ENCODE results near the gene RASAL1.

Gene RASAL1

GRCh38 chr12:113112043-113112899 is 23.3 kb downstream of the RASAL1 start:
- H3K9ac ChIP-seq (ENCODE audit: low read length): no peak overlapping the region
- no peaks in the 10 kb centered on the region for H3K4me1 ChIP-seq (ENCODE audit: low read length)
- TF ChIP-seq, protein P1, sequence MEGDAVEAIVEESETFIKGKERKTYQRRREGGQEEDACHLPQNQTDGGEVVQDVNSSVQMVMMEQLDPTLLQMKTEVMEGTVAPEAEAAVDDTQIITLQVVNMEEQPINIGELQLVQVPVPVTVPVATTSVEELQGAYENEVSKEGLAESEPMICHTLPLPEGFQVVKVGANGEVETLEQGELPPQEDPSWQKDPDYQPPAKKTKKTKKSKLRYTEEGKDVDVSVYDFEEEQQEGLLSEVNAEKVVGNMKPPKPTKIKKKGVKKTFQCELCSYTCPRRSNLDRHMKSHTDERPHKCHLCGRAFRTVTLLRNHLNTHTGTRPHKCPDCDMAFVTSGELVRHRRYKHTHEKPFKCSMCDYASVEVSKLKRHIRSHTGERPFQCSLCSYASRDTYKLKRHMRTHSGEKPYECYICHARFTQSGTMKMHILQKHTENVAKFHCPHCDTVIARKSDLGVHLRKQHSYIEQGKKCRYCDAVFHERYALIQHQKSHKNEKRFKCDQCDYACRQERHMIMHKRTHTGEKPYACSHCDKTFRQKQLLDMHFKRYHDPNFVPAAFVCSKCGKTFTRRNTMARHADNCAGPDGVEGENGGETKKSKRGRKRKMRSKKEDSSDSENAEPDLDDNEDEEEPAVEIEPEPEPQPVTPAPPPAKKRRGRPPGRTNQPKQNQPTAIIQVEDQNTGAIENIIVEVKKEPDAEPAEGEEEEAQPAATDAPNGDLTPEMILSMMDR (IDR thresholded peaks at IDR 0.05; ENCODE audit: low read depth, low read length): no peak
- TF ChIP-seq EZH2phosphoT487 (IDR thresholded peaks at IDR 0.05; ENCODE audit: low read depth): no peak
- H3K4me2 ChIP-seq (ENCODE audit: low read length): no peak overlapping the region
- no peaks in the 10 kb centered on the region for H3K36me3 ChIP-seq (replicated peaks; ENCODE audit: low read depth, low read length)
- no peak overlapping the region for H3K4me3 ChIP-seq (ENCODE audit: low read length)
- no peaks in the 10 kb centered on the region for H3K79me2 ChIP-seq (ENCODE audit: low read length)
- no peak overlapping the region for H2AFZ ChIP-seq (ENCODE audit: low read depth, low read length)
- H3K9me3 ChIP-seq (ENCODE audit: insufficient read depth, low read length): no peaks in the 10 kb centered on the region
- no peaks in the 10 kb centered on the region for H4K20me1 ChIP-seq (ENCODE audit: insufficient read depth, low read length)
- no peak overlapping the region for H3K27ac ChIP-seq (ENCODE audit: low read length)
- H3K27me3 ChIP-seq (ENCODE audit: low read depth, low read length): no peaks in the 10 kb centered on the region

- Histone ChIP-seq H3K9me3 (ENCODE audit: insufficient read depth, low read length) (no peaks in the 10 kb centered on the region), H3K4me1 (ENCODE audit: low read length) (no peaks in the 10 kb centered on the region), H4K20me1 (ENCODE audit: insufficient read depth, low read length) (no peaks in the 10 kb centered on the region), H3K79me2 (ENCODE audit: low read length) (no peaks in the 10 kb centered on the region), H3K9ac (ENCODE audit: low read length) (no peak overlapping the region), H3K4me3 (ENCODE audit: low read length) (no peak overlapping the region), H2AFZ (ENCODE audit: low read depth, low read length) (no peak overlapping the region), H3K36me3 (replicated peaks; ENCODE audit: low read depth, low read length) (no peaks in the 10 kb centered on the region), H3K4me2 (ENCODE audit: low read length) (no peak overlapping the region), H3K27me3 (ENCODE audit: low read depth, low read length) (no peaks in the 10 kb centered on the region), H3K27ac (ENCODE audit: low read length) (no peak overlapping the region)
- TF ChIP-seq, protein P1 (IDR thresholded peaks at IDR 0.05; ENCODE audit: low read depth, low read length): no peak
- TF ChIP-seq EZH2phosphoT487 (IDR thresholded peaks at IDR 0.05; ENCODE audit: low read depth): no peak
Observed at GRCh38 chr12:113111247-113111646, 24.3 kb downstream of the RASAL1 start.

DNA sequence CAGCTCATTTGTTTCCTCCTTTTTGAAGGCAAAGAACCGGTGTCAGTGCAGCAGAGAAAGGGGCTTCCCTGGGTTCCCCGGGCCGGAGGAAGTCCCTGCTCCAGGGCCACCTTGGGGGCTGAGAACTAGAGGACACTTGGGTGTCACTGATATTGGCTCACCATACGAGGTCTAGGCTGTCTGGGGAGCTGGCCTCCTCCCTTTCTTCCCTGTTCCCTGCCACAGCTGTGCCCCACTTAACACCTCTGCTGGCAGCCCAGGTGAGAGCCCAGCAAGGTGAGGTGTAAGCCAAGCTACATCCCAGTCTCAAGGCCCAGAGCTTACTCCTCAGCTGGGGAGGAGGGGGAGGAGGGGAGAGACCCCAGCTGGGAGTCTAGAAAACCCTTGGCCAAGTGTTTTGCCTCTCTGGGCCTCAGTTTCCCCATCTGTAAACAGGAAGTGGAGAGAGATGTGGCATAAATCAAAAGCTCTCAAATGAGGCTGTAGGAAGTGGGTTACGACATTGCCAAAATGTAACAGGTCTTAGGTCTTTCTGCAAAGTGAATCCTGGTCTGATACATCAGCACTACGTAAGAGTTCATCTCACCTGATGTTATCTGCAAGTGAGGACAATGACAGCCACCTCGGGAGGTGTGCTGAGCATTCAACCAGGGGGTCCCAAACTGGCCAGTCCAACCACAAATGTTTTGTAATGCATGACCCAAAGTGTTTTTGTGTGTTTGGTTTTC is 25.5 kb downstream of the RASAL1 start:
- no peaks in the 10 kb centered on the region for H4K20me1 ChIP-seq (ENCODE audit: insufficient read depth, low read length)
- no peak overlapping the region for H3K4me2 ChIP-seq (ENCODE audit: low read length)
- no peaks in the 10 kb centered on the region for H3K79me2 ChIP-seq (ENCODE audit: low read length)
- no peak overlapping the region for H2AFZ ChIP-seq (ENCODE audit: low read depth, low read length)
- no peak for TF ChIP-seq EZH2phosphoT487 (IDR thresholded peaks at IDR 0.05; ENCODE audit: low read depth)
- H3K27me3 ChIP-seq (ENCODE audit: low read depth, low read length): no peaks in the 10 kb centered on the region
- no peaks in the 10 kb centered on the region for H3K36me3 ChIP-seq (replicated peaks; ENCODE audit: low read depth, low read length)
- H3K4me3 ChIP-seq (ENCODE audit: low read length): no peak overlapping the region
- H3K4me1 ChIP-seq (ENCODE audit: low read length): no peaks in the 10 kb centered on the region
- no peaks in the 10 kb centered on the region for H3K9me3 ChIP-seq (ENCODE audit: insufficient read depth, low read length)
- H3K27ac ChIP-seq (ENCODE audit: low read length): no peak overlapping the region
- no peak overlapping the region for H3K9ac ChIP-seq (ENCODE audit: low read length)

GRCh38 chr12:113109360-113109759 is 26.2 kb downstream of the RASAL1 start:
- Histone ChIP-seq H3K27ac (ENCODE audit: low read length) (no peak overlapping the region), H3K9ac (ENCODE audit: low read length) (no peak overlapping the region), H3K4me2 (ENCODE audit: low read length) (no peak overlapping the region), H3K79me2 (ENCODE audit: low read length) (no peaks in the 10 kb centered on the region), H2AFZ (ENCODE audit: low read depth, low read length) (no peak overlapping the region), H3K9me3 (ENCODE audit: insufficient read depth, low read length) (no peaks in the 10 kb centered on the region), H4K20me1 (ENCODE audit: insufficient read depth, low read length) (no peaks in the 10 kb centered on the region), H3K4me3 (ENCODE audit: low read length) (no peak overlapping the region), H3K4me1 (ENCODE audit: low read length) (no peaks in the 10 kb centered on the region), H3K36me3 (replicated peaks; ENCODE audit: low read depth, low read length) (no peaks in the 10 kb centered on the region), H3K27me3 (ENCODE audit: low read depth, low read length) (no peaks in the 10 kb centered on the region)
- no peak for TF ChIP-seq EZH2phosphoT487 (IDR thresholded peaks at IDR 0.05; ENCODE audit: low read depth)
- TF ChIP-seq, protein P1 (IDR thresholded peaks at IDR 0.05; ENCODE audit: low read depth, low read length): no peak
